HCT116 (cell line): Measurements from ENCODE around the gene ZBED6.

ENCODE experiments used
- EZH2 ChIP-seq: fragments of 200-600 bp; sonication (generic); IDR thresholded peaks from 2 replicates; pipeline ENCODE4 v1.6.1; 2017; ENCODE audit warnings: antibody characterized with exemption, mixed run types
- POLR2A ChIP-seq: IDR thresholded peaks from 2 replicates; pipeline ENCODE4 v1.7.0; 2011; ENCODE audit warnings: borderline replicate concordance; ENCODE audit not compliant: insufficient read depth, insufficient read length; ENCODE audit errors: extremely low read depth

DNA sequence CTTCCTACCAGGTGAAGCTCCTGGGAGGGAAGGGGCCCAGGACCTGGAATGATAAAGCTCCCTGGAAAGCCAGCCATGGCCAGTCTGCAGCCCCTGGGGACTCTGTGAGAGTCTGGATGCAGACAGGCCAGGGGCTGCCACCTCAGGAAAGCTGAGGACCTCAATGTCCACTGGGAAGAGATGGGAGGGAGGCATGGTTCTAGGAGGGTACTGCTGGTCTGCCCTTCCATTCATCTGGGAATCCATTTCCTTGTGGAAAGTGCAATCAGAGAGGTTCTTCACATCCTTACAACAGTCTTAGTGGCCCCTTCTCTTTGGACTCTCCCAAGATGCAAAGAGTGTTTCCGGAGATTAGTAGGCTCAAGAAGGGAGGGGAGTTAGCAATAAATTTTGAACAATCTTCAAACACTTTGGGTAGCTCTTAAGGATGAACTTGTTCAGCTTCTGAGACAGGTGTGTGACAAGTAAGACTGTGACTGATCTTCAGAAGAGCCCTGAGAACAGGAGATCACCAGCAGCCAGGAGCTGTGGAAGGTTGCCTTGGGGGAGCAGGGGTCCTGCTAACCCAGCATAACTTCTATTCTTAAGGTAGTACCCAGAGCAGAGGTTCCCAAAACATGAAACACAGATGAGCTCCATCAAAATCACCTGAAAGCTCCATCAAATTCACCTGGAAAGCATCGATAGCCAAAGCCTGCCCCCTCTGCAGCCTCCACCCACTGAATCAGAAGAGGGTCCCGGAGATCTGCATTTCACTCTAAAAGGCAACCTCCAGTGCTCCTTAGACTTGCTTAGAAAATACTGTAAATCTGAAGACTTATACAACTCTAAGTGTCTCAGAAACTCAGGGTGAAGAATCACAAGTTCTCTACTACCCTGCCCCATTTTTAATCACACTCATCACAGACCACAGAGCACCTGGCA, 31.1 kb upstream of the ZBED6 start:
- TF ChIP-seq EZH2 (no peak), POLR2A (no peak)
